ENCODE measurements around the gene POU2AF2. TPM values are rescaled to one million over a fixed set of nuclear protein-coding genes. Genes with fewer than 3 reads are reported as not detected.

POU2AF2 gene
- total RNA-seq, 1 experiment from 2014 or later = not detected

DNA sequence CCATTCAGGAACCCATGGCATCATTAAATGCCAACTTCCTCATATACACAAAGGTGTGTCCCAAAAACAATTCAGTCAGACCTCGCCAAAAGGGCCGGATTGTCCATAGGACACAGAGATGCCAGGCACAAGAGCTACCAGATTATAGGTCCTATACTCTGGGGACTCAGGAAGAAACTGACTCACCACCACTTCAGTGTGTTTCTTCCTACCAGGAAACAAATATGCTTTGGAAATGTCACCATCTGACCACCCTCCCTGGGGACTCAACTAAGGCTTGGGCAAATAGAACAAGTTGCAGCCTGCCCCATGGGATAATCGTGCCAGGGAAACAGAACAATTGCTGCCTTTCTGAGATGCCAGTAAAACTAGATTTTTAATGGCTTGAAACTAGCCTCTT lies 64.6 kb downstream of the POU2AF2 start:
- Histone ChIP-seq H3K79me2 (ENCODE audit: insufficient read depth, low read length) (no peaks in the 10 kb centered on the region), H3T11ph (ENCODE audit: low read length) (no peak overlapping the region), H4K20me1 (ENCODE audit: control insufficient read depth, insufficient read depth, insufficient read length) (no peaks in the 10 kb centered on the region), H3K4ac (ENCODE audit: low read depth, low read length) (no peak overlapping the region), H3K27ac (ENCODE audit: insufficient read length, low read depth, low read length) (no peak overlapping the region), H3K4me2 (ENCODE audit: insufficient read depth, insufficient read length, low read length) (no peak overlapping the region), H3K4me1 (ENCODE audit: insufficient read depth, low read length) (no peaks in the 10 kb centered on the region), H3K79me1 (ENCODE audit: insufficient read depth, low read depth, low read length, poor library complexity, severe bottlenecking) (no peaks in the 10 kb centered on the region), H4K8ac (replicated peaks; ENCODE audit: insufficient read length, low read depth, low read length) (no peak overlapping the region), H3K23me2 (ENCODE audit: insufficient read length, low read depth, low read length, poor library complexity, severe bottlenecking) (no peaks in the 10 kb centered on the region), H4K5ac (ENCODE audit: insufficient read length, low read depth, low read length) (no peak overlapping the region), H4K91ac (ENCODE audit: insufficient read length, low read depth, low read length) (no peak overlapping the region), H2BK12ac (ENCODE audit: insufficient read length, low read depth, low read length) (no peak overlapping the region), H3K9ac (ENCODE audit: extremely low read depth, insufficient read length, low read length) (no peak overlapping the region), H2BK20ac (ENCODE audit: low read depth, low read length, poor library complexity, severe bottlenecking) (no peak overlapping the region), H2AFZ (ENCODE audit: low read length) (no peak overlapping the region), H3K9me3 (ENCODE audit: control insufficient read depth, low read depth, low read length) (no peaks in the 10 kb centered on the region), H2BK15ac (ENCODE audit: low read depth, low read length) (no peak overlapping the region), H3K27me3 (ENCODE audit: insufficient read depth, low read length) (no peaks in the 10 kb centered on the region), H3K18ac (ENCODE audit: insufficient read length, low read depth, low read length) (no peak overlapping the region), H2BK5ac (ENCODE audit: insufficient read length, low read length) (no peak overlapping the region), H3K14ac (ENCODE audit: insufficient read depth, low read length) (no peak overlapping the region), H2BK120ac (ENCODE audit: low read depth, low read length, poor library complexity, severe bottlenecking) (no peak overlapping the region), H3K23ac (ENCODE audit: insufficient read length, low read depth, low read length) (no peak overlapping the region), H3K56ac (ENCODE audit: insufficient read length, low read depth, low read length) (no peak overlapping the region), H2AK5ac (ENCODE audit: insufficient read length, low read length) (no peak overlapping the region)
- no peak for TF ChIP-seq CTCF (conservative IDR thresholded peaks at IDR 0.05)
- no peaks in the 10 kb centered on the region for H3K36me3 Mint-ChIP-seq (ENCODE audit: insufficient read depth in 1 of 3, low read depth in 3 of 3)
- H3K4me3 Mint-ChIP-seq = no peak overlapping the region
- 0 out of 4 replicates have a peak, but pooled peaks cover 2 to 7% of the 10 kb centered on the region in 2 experiments for H3K4me1 Mint-ChIP-seq
- no peak for DNase-seq
- WGBS (ENCODE audit: extremely low coverage, insufficient read length, low lambda C conversion rate) = no CpG with 5 or more reads among the region's 3 CpGs
- H3K9me3 Mint-ChIP-seq = no peaks in the 10 kb centered on the region
- H3K27me3 Mint-ChIP-seq (ENCODE audit: low read depth) = peaks cover 5% of the 10 kb centered on the region; the same call in 1 of the 2 replicates
- H3K27ac Mint-ChIP-seq = no peak overlapping the region

All from H9 (cell line).